Kidney (tissue), 14 donors: Measurements from ENCODE around the gene ZBTB40. TPM values are rescaled to one million over a fixed set of nuclear protein-coding genes. Genes with fewer than 3 reads are reported as not detected.

Source experiments
- DNase-seq, 5 donors: peaks; one replicate each; pipeline ENCODE4 v3.0.0-alpha.2; 2013 to 2020
- FAIRE-seq: peaks from 2 replicates; lab custom pipeline; 2012; peaks lifted over from hg19 to GRCh38; lab: Jason Lieb, UNC
- H3K27ac ChIP-seq, 2 donors: one replicate each; pipeline ENCODE4 v1.7.0; 2013; ENCODE audit warnings: low read depth in 2 of 2, low read length in 2 of 2, inconsistent platforms in 1 of 2
- H3K27me3 ChIP-seq: one replicate; pipeline ENCODE4 v1.7.1; 2013; ENCODE audit warnings: low read length, inconsistent platforms; ENCODE audit not compliant: control insufficient read depth, insufficient read depth
- H3K36me3 ChIP-seq, 3 donors: one replicate each; pipeline versions ENCODE4 v1.7.0 to v1.7.1; 2013; ENCODE audit warnings: low read length in 3 of 3, control low read depth in 1 of 3, inconsistent platforms in 1 of 3; ENCODE audit not compliant: insufficient read depth in 3 of 3, control insufficient read depth in 2 of 3
- H3K4me1 ChIP-seq, 3 donors: one replicate each; pipeline versions ENCODE4 v1.7.0 to v1.7.1; 2013; ENCODE audit warnings: low read length in 3 of 3, inconsistent platforms in 1 of 3, low read depth in 1 of 3; ENCODE audit not compliant: control insufficient read depth in 2 of 3, insufficient read depth in 2 of 3
- H3K4me3 ChIP-seq, 3 donors: one replicate each; pipeline versions ENCODE4 v1.7.0 to v1.8.1; 2013; ENCODE audit warnings: low read length in 3 of 3, control low read depth in 1 of 3, inconsistent platforms in 1 of 3
- H3K9ac ChIP-seq, 3 donors: one replicate each; pipeline versions ENCODE4 v1.7.0 to v1.7.1; 2013; ENCODE audit warnings: low read length in 3 of 3, control low read depth in 1 of 3, inconsistent platforms in 1 of 3
- H3K9me3 ChIP-seq, 3 donors: one replicate each; pipeline versions ENCODE4 v1.7.0 to v1.7.1; 2013; ENCODE audit warnings: low read length in 3 of 3, control low read depth in 1 of 3, inconsistent platforms in 1 of 3; ENCODE audit not compliant: control insufficient read depth in 2 of 3, insufficient read depth in 1 of 3
- CTCF ChIP-seq: IDR thresholded peaks from 3 replicates; pipeline ENCODE4 v1.5.1; 2012; ENCODE audit warnings: mild to moderate bottlenecking, moderate library complexity, borderline replicate concordance; ENCODE audit not compliant: insufficient read depth; ENCODE audit errors: extremely low read depth
- intact Hi-C: fragments of 100-400 bp; cut with DNase I; formaldehyde crosslinking; loops from one replicate; pipeline ENCODE4 v1.11.1; 2022
- polyA plus RNA-seq: library from polyadenylated mRNA; stranded (reverse); fragments of 350-450 nt; fragmentation: Illumina TruSeq; extraction: RNeasy Lipid Tissue Mini Kit (QIAGEN cat#74804); gene quantifications from one replicate; pipeline ENCODE4 v1.2.3, GENCODE V29; 2014; ENCODE audit warnings: low read depth, low replicate concordance; ENCODE audit not compliant: insufficient read depth
- total RNA-seq: library from RNA; stranded (reverse); fragmentation: NEBNext Ultra II Directional; extraction: Animal tissue kit (Norgen Biotek cat#: 25700); gene quantifications from one replicate; pipeline ENCODE4 v1.2.1, GENCODE V29; 2021
- donor health status: control.
- donor health status: control.
- donor health status: control.
- donor health status: control.
- donor health status: control.
- donor health status: DM: yes; HTN: yes; CAD: no.
- donor health status: Normal renal cell carcinoma (clear cell type).

ZBTB40 gene
- total and polyA plus RNA-seq, 2 donors from 2014 or later, result 4.3 to 17.4 TPM

DNA sequence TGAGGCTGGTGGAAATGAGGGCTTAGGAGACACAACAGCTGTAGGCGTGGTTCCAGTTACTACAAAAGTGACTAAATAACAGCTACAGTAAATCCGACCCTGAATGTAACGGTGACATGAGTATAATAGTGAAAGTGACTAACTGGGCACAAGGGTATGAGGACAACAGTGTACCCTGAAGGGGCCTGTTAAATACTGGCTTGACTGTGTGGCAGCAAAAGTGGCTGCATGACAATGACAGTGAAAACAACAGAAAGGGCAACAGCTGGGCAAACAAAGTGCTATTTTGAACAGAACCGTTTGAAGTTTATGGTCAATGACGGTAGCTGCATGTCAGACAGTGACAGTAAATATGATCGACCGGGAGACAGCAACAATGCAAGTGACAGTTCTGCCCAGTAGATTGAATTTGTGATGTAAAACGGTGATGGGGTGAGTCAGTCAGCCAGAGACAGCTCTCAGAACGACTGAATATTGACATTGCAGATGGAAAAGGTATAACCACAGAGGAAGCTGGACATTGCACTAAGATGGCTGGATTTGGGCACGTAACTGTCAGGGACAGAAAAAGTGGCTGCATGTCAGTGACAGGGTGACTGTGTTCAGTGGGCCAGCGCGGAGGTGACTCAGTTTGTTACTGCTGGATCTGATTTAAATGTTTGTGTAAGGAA is 1.2 kb upstream of the ZBTB40 start:
- DNase-seq (no peak), FAIRE-seq (no peak)
- intact Hi-C loops, result no loop called here
- no peak for TF ChIP-seq CTCF
- Histone ChIP-seq H3K4me1 (peaks cover 0 to 14% (median 9%) of the 10 kb centered on the region in 3 donors), H3K27ac (no peak overlapping the region), H3K4me3 (no peak overlapping the region), H3K9ac (no peak overlapping the region), H3K36me3 (no peaks in the 10 kb centered on the region), H3K9me3 (no peaks in the 10 kb centered on the region), H3K27me3 (no peaks in the 10 kb centered on the region)

GRCh38 chr1:22452481-22452957 is 868 bp downstream of the ZBTB40 start:
- Histone ChIP-seq H3K4me3 (peak overlapping the region; percentile 84 to 95 (median 86)), H3K27me3 (no peaks in the 10 kb centered on the region), H3K9me3 (no peaks in the 10 kb centered on the region), H3K36me3 (no peaks in the 10 kb centered on the region), H3K27ac (peak overlapping the region; percentile 93 to 97), H3K9ac (peak overlapping the region; percentile 78 to 93 (median 91)), H3K4me1 (peaks cover 0 to 18% (median 9%) of the 10 kb centered on the region in 3 donors)
- TF ChIP-seq CTCF, result no peak
- intact Hi-C loops, result no loop called here
- FAIRE-seq, result no peak
- DNase-seq, result peak in 1 of 5 donors; percentile 45

GRCh38 chr1:22453181-22453580 is 1.5 kb downstream of the ZBTB40 start:
- no peak for FAIRE-seq
- Histone ChIP-seq H3K9ac (peak overlapping the region in 1 of 3 donors; percentile 91), H3K4me1 (peaks cover 0 to 18% (median 9%) of the 10 kb centered on the region in 3 donors)

More at GRCh38 chr1:22453181-22453580, 1.5 kb downstream of the ZBTB40 start:
- Histone ChIP-seq H3K27me3 (no peaks in the 10 kb centered on the region), H3K4me3 (peak overlapping the region in 2 of 3 donors; percentile 86 to 95), H3K27ac (no peak overlapping the region), H3K9me3 (no peaks in the 10 kb centered on the region), H3K36me3 (no peaks in the 10 kb centered on the region)
- no peak for DNase-seq
- intact Hi-C loops, result no loop called here
- TF ChIP-seq CTCF, result no peak
